SK-N-MC (cell line): ENCODE measurements around the gene MAGI1.

ENCODE experiments used
- EZH2 ChIP-seq: fragments of 200-600 bp; sonication (generic); IDR thresholded peaks from one replicate; pipeline ENCODE4 v1.6.1; 2017; ENCODE audit warnings: antibody characterized with exemption
- FOXP2 ChIP-seq: optimal IDR thresholded peaks from 2 replicates; pipeline ENCODE3; 2011; ENCODE audit warnings: mild to moderate bottlenecking, moderate library complexity; ENCODE audit not compliant: insufficient read depth; ENCODE audit errors: extremely low read length, control extremely low read depth
- POLR2AphosphoS5 ChIP-seq: IDR thresholded peaks from 2 replicates; pipeline ENCODE4 v1.6.1; 2012; ENCODE audit warnings: mild to moderate bottlenecking, low read depth, low read length, borderline replicate concordance

- TF ChIP-seq POLR2AphosphoS5 (no peak), EZH2 (no peak), FOXP2 (no peak)
Measured at GRCh38 chr3:65633018-65633638, 405.6 kb downstream of the MAGI1 start.
